Mammary epithelial cell (primary cell): Measurements from ENCODE around the gene LEKR1.

Source experiments
- CTCF ChIP-seq, 2 donors: IDR thresholded peaks in 1 of 2; conservative IDR thresholded peaks in 1 of 2; 2 replicates each; pipeline ENCODE4 v1.5.1; 2011 to 2012; ENCODE audit warnings: inconsistent platforms in 2 of 2, low read length in 2 of 2, mild to moderate bottlenecking in 2 of 2, control low read depth in 1 of 2, low read depth in 1 of 2; ENCODE audit not compliant: insufficient read depth in 1 of 2; ENCODE audit errors: extremely low read depth in 1 of 2
- EZH2 ChIP-seq: IDR thresholded peaks from 2 replicates; pipeline ENCODE4 v1.6.1; 2012; ENCODE audit warnings: low read length, inconsistent platforms, borderline replicate concordance

- peak in 1 of 2 donors; percentile 28 for TF ChIP-seq CTCF (conservative IDR thresholded peaks at IDR 0.05 in 1 of 2, IDR thresholded peaks at IDR 0.05 in 1 of 2; ENCODE audit: extremely low read depth in 1 of 2, insufficient read depth in 1 of 2, low read depth in 1 of 2, low read length in 2 of 2)
- no peak for TF ChIP-seq EZH2
These were observed 9.1 kb upstream of the LEKR1 start for GRCh38 chr3:156816794-156817645.
